OCI-LY1 (cell line): ENCODE measurements around the gene GRIP1.

Experiments used
- H2AFZ ChIP-seq: fragments of 200-600 bp; sonication (generic), shearing (Covaris generic); 2 replicates; pipeline ENCODE4 v1.6.0; 2014; ENCODE audit warnings: antibody characterized with exemption, mild to moderate bottlenecking, low read length
- H3F3A ChIP-seq: fragments of 200-600 bp; sonication (generic), shearing (Covaris generic); 2 replicates; pipeline ENCODE4 v1.6.0; 2014; ENCODE audit warnings: mild to moderate bottlenecking, antibody characterized with exemption, low read length, moderate library complexity; ENCODE audit not compliant: insufficient read depth
- H3K27ac ChIP-seq: fragments of 200-600 bp; sonication (generic); 2 replicates; pipeline ENCODE4 v1.5.1; 2014; ENCODE audit warnings: low read length, mixed run types, mild to moderate bottlenecking, low read depth; ENCODE audit not compliant: poor library complexity, severe bottlenecking
- H3K27me3 ChIP-seq: fragments of 200-600 bp; sonication (generic); 2 replicates; pipeline ENCODE4 v1.6.0; 2014; ENCODE audit warnings: antibody characterized with exemption, mild to moderate bottlenecking, low read length, moderate library complexity; ENCODE audit not compliant: insufficient read depth
- H3K36me3 ChIP-seq: fragments of 200-600 bp; sonication (generic); 2 replicates; pipeline ENCODE4 v1.6.1; 2014; ENCODE audit warnings: mild to moderate bottlenecking, antibody characterized with exemption, low read length, moderate library complexity, mixed read lengths; ENCODE audit not compliant: insufficient read depth
- H3K4me1 ChIP-seq: fragments of 200-600 bp; sonication (generic); 2 replicates; pipeline ENCODE4 v1.5.1; 2014; ENCODE audit warnings: mild to moderate bottlenecking, low read length, moderate library complexity; ENCODE audit not compliant: insufficient read depth, severe bottlenecking
- H3K4me2 ChIP-seq: fragments of 200-600 bp; sonication (generic), shearing (Covaris generic); 2 replicates; pipeline ENCODE4 v1.6.1; 2014; ENCODE audit warnings: low read length
- H3K4me3 ChIP-seq: fragments of 200-600 bp; sonication (generic); 2 replicates; pipeline ENCODE4 v1.5.1; 2014; ENCODE audit warnings: low read length, low read depth, mild to moderate bottlenecking, mixed read lengths; ENCODE audit not compliant: poor library complexity, severe bottlenecking
- H3K79me2 ChIP-seq: fragments of 200-600 bp; shearing (Covaris generic); 2 replicates; pipeline ENCODE4 v1.6.1; 2016; ENCODE audit warnings: mixed run types, low read length, mixed read lengths; ENCODE audit not compliant: insufficient read depth
- H3K9ac ChIP-seq: fragments of 200-600 bp; sonication (generic), shearing (Covaris generic); 2 replicates; pipeline ENCODE4 v1.6.1; 2014; ENCODE audit warnings: mild to moderate bottlenecking, low read length, mixed read lengths
- H3K9me2 ChIP-seq: fragments of 200-600 bp; sonication (generic), shearing (Covaris generic); 2 replicates; pipeline ENCODE4 v1.6.1; 2014; ENCODE audit warnings: low read depth, mild to moderate bottlenecking, low read length, mixed read lengths
- H3K9me3 ChIP-seq: fragments of 200-600 bp; shearing (Covaris generic); 2 replicates; pipeline ENCODE4 v1.6.1; 2014; ENCODE audit warnings: low read length, mixed read lengths
- H4K20me1 ChIP-seq: fragments of 200-600 bp; sonication (generic), shearing (Covaris generic); 2 replicates; pipeline ENCODE4 v1.6.0; 2016; ENCODE audit warnings: mild to moderate bottlenecking, low read length; ENCODE audit not compliant: insufficient read depth
- CTCF ChIP-seq: fragments of 200-600 bp; sonication (generic), shearing (Covaris generic); IDR thresholded peaks from 2 replicates; pipeline ENCODE4 v1.5.1; 2017; ENCODE audit warnings: mild to moderate bottlenecking, antibody characterized with exemption, low read length, moderate library complexity, mixed read lengths
- EZH2 ChIP-seq: fragments of 200-600 bp; sonication (generic), shearing (Covaris generic); IDR thresholded peaks from 2 replicates; pipeline ENCODE4 v1.8.0; 2017; ENCODE audit warnings: borderline replicate concordance, mixed run types, mild to moderate bottlenecking, antibody characterized with exemption, low read length, moderate library complexity, mixed read lengths

GRIP1 gene

GRCh38 chr12:66688846-66689439, 10.1 kb upstream of the GRIP1 start:
- Histone ChIP-seq H3K4me1 (peaks cover 73% of the 10 kb centered on the region), H4K20me1 (no peaks in the 10 kb centered on the region), H3K9ac (no peak overlapping the region), H3K9me2 (no peaks in the 10 kb centered on the region), H3K4me3 (no peak overlapping the region), H3K4me2 (0 out of 2 replicates have a peak overlapping the region, but pooled peaks have one; percentile 1), H2AFZ (no peak overlapping the region), H3K36me3 (no peaks in the 10 kb centered on the region), H3K27ac (no peak overlapping the region), H3K79me2 (no peaks in the 10 kb centered on the region), H3K27me3 (no peaks in the 10 kb centered on the region), H3F3A (no peaks in the 10 kb centered on the region), H3K9me3 (no peaks in the 10 kb centered on the region)
- TF ChIP-seq EZH2 (no peak), CTCF (peak; percentile 86)

GRCh38 chr12:66684222-66684621, 5.3 kb upstream of the GRIP1 start:
- Histone ChIP-seq H3K79me2 (no peaks in the 10 kb centered on the region), H3K4me1 (peaks cover 64% of the 10 kb centered on the region), H3K27me3 (no peaks in the 10 kb centered on the region), H3K27ac (peak overlapping the region; percentile 35), H3K4me3 (no peak overlapping the region), H3K9me3 (no peaks in the 10 kb centered on the region), H4K20me1 (no peaks in the 10 kb centered on the region), H3K4me2 (no peak overlapping the region), H3F3A (no peaks in the 10 kb centered on the region), H2AFZ (no peak overlapping the region), H3K9ac (no peak overlapping the region), H3K36me3 (no peaks in the 10 kb centered on the region), H3K9me2 (no peaks in the 10 kb centered on the region)
- TF ChIP-seq EZH2 (no peak), CTCF (no peak)

- no peaks in the 10 kb centered on the region for H3K36me3 ChIP-seq
- H3K4me2 ChIP-seq: no peak overlapping the region; the same call in 1 of the 2 replicates
- no peaks in the 10 kb centered on the region for H3K27me3 ChIP-seq
- peaks cover 60% of the 10 kb centered on the region for H3K4me1 ChIP-seq
- peak overlapping the region; percentile 46 for H3K27ac ChIP-seq
- no peaks in the 10 kb centered on the region for H3F3A ChIP-seq
- no peaks in the 10 kb centered on the region for H3K79me2 ChIP-seq
- H3K9ac ChIP-seq: no peak overlapping the region
- H3K9me3 ChIP-seq: no peaks in the 10 kb centered on the region
- H3K9me2 ChIP-seq: no peaks in the 10 kb centered on the region
- no peaks in the 10 kb centered on the region for H4K20me1 ChIP-seq
- H2AFZ ChIP-seq: no peak overlapping the region
- H3K4me3 ChIP-seq: no peak overlapping the region
- TF ChIP-seq CTCF (no peak), EZH2 (no peak)
Measured at GRCh38 chr12:66683822-66684221, 4.9 kb upstream of the GRIP1 start.
